Heart left ventricle (tissue), 16 donors: ENCODE results near the gene TUT4. TPM values are rescaled to one million over a fixed set of nuclear protein-coding genes. Genes with fewer than 3 reads are reported as not detected.

Experiments used
- ATAC-seq, 4 donors: fragments of 200-7000 bp; cut with Tn5 transposase; one replicate each; pipeline ENCODE4 v1.9.1; 2020 to 2022; ENCODE audit warnings: moderate library complexity in 4 of 4, mild to moderate bottlenecking in 3 of 4, moderate number of reproducible peaks in 1 of 4
- DNase-seq, 5 donors: peaks; one replicate each; pipeline ENCODE4 v3.0.0-alpha.2; 2020
- H3K27ac ChIP-seq, 12 donors: fragments of 200-600 bp; sonication (generic) in 4 of 12; one replicate each; pipeline versions ENCODE4 v1.5.0 to v1.8.0; 2016 to 2022; ENCODE audit warnings: mild to moderate bottlenecking in 2 of 12
- H3K27me3 ChIP-seq, 9 donors: fragments of 200-600 bp; sonication (generic) in 2 of 9; one replicate each; pipeline versions ENCODE4 v1.5.1 to v1.8.0; 2016 to 2022; ENCODE audit warnings: mild to moderate bottlenecking in 3 of 9
- H3K36me3 ChIP-seq, 9 donors: fragments of 200-600 bp; sonication (generic) in 2 of 9; one replicate each; pipeline versions ENCODE4 v1.5.0 to v1.8.0; 2018 to 2022; ENCODE audit warnings: mild to moderate bottlenecking in 2 of 9
- H3K4me1 ChIP-seq, 12 donors: fragments of 200-600 bp; sonication (generic) in 4 of 12; one replicate each; pipeline versions ENCODE4 v1.5.0 to v1.8.0; 2016 to 2022; ENCODE audit warnings: mild to moderate bottlenecking in 3 of 12
- H3K4me3 ChIP-seq, 12 donors: fragments of 200-600 bp; sonication (generic) in 4 of 12; one replicate each; pipeline versions ENCODE4 v1.5.0 to v1.8.0; 2017 to 2022; ENCODE audit warnings: mild to moderate bottlenecking in 9 of 12, moderate library complexity in 4 of 12
- H3K9me3 ChIP-seq, 12 donors: fragments of 200-600 bp; sonication (generic) in 4 of 12; one replicate each; pipeline versions ENCODE4 v1.5.0 to v1.8.0; 2016 to 2022; ENCODE audit warnings: mild to moderate bottlenecking in 1 of 12
- POLR2A ChIP-seq, 2 donors: fragments of 450-650 bp; IDR thresholded peaks; one replicate each; pipeline ENCODE4 v1.6.1; 2017; ENCODE audit warnings: antibody characterized with exemption in 2 of 2, mild to moderate bottlenecking in 2 of 2, moderate library complexity in 2 of 2
- WGBS, 4 donors: extraction: QIAGEN DNeasy Blood & Tissue Kit in 2 of 4; methylation state at CpG; one replicate each; pipeline versions ENCODE4 v1.1.5 to v1.1.7; 2013 to 2018; 5-methylcytosine and 5-hydroxymethylcytosine counted together
- intact Hi-C, 10 donors: fragments of 100-400 bp; cut with DNase I; formaldehyde crosslinking; loops; one replicate each; pipeline versions ENCODE4 v1.11.1 to v1.14.2; 2022
- polyA plus RNA-seq, 2 donors: library from polyadenylated mRNA; stranded (reverse); fragments of 200-250 nt; gene quantifications; one replicate each; pipeline ENCODE4 v1.2.3, GENCODE V29; 2013
- total RNA-seq, 9 donors: library from RNA; depleted of rRNA in 2 of 9; stranded (reverse); fragments of >200 nt in 2 of 9; fragmentation: NEBNext Ultra II Directional in 3 of 9; extraction: Animal tissue kit (Norgen Biotek cat#: 25700) in 3 of 9; gene quantifications; one replicate each; pipeline versions ENCODE4 v1.1.0 to v1.2.4, GENCODE V29; 2016 to 2023
- TF ChIP-seq, protein P1 (sequence below), 12 donors: fragments of 200-600 bp; sonication (generic) in 4 of 12; IDR thresholded peaks; one replicate each; pipeline versions ENCODE4 v1.5.0 to v1.8.0; 2018 to 2022; ENCODE audit warnings: antibody characterized with exemption in 12 of 12, mild to moderate bottlenecking in 5 of 12
- donor health status: ischemic (EF 13 %, LVEDD 7.1; RV severe dilation, severe dysfunction).
- donor health status: healthy with polysubstance abuse.
- donor health status: DM: no; HTN: yes; CAD: no.
- donor health status: DM: no; HTN: no; CAD: no.
- donor health status: ischemic (EF 25% LVEDD 6.9; RV normal size, moderate dysfunction).
- donor health status: ischemic (EF 25% LVEDD 5.7; RV mildly dilated, moderate dysfunction).
- donor health status: healthy.
- donor health status: DM: yes; HTN: yes; CAD: no.
- donor health status: ischemic (EF 35%, LVEDD 5.7; RV mildly dilated, moderate dysfunction).
- donor health status: nonischemic (EF 11% LVEDD 7.7; RV severe dilation, severe dysfunction).
- donor health status: DM: yes; HTN: yes; CAD: no.
- donor health status: PGD.
- donor health status: ischemic (EF 29% LVEDD 5.4; RV normal size, mild dysfunction).
- donor health status: nonischemic (EF 23%, LVEDD 6.1; RV moderate dilation, normal function).

The TUT4 gene
- total and polyA plus RNA-seq, 11 donors, result 14.8 to 43.8 (median 30.4) TPM

- no peak overlapping the region for H3K27ac ChIP-seq
- intact Hi-C loops, result no loop called here
- ATAC-seq, result no peak
- TF ChIP-seq POLR2A (IDR thresholded peaks at IDR 0.05), result no peak
- no peaks in the 10 kb centered on the region for H3K36me3 ChIP-seq
- peaks cover 0 to 18% (median 0%) of the 10 kb centered on the region in 12 donors for H3K9me3 ChIP-seq
- no peak overlapping the region for H3K4me3 ChIP-seq
- H3K4me1 ChIP-seq, result peaks cover 0 to 22% (median 0%) of the 10 kb centered on the region in 12 donors
- H3K27me3 ChIP-seq, result no peaks in the 10 kb centered on the region
- 98 to 100% (median 100%) methylated on average over 2 of the region's 2 CpGs for WGBS, 4 donors
- DNase-seq, result no peak
These were observed 17.7 kb downstream of the TUT4 start for GRCh38 chr1:52534928-52535764.

- peaks cover 0 to 22% (median 0%) of the 10 kb centered on the region in 12 donors for H3K4me1 ChIP-seq
- WGBS, 4 donors, result 92 to 96% (median 94%) methylated on average over 9 of the region's 9 CpGs
- intact Hi-C loops, result no loop called here
- no peak overlapping the region for H3K4me3 ChIP-seq
- DNase-seq, result no peak
- no peak overlapping the region for H3K27ac ChIP-seq
- TF ChIP-seq POLR2A (IDR thresholded peaks at IDR 0.05), result no peak
- no peaks in the 10 kb centered on the region for H3K36me3 ChIP-seq
- H3K9me3 ChIP-seq, result peaks cover 0 to 18% (median 0%) of the 10 kb centered on the region in 12 donors
- no peak for ATAC-seq
- no peaks in the 10 kb centered on the region for H3K27me3 ChIP-seq
These were observed 19.2 kb downstream of the TUT4 start for GRCh38 chr1:52533713-52534112.

- Histone ChIP-seq H3K4me3 (no peak overlapping the region), H3K4me1 (peaks cover 0 to 22% (median 0%) of the 10 kb centered on the region in 12 donors), H3K27ac (no peak overlapping the region), H3K9me3 (peaks cover 0 to 18% (median 0%) of the 10 kb centered on the region in 12 donors), H3K27me3 (no peaks in the 10 kb centered on the region), H3K36me3 (peaks cover 0 to 4% (median 3%) of the 10 kb centered on the region in 9 donors)
- 95 to 97% (median 96%) methylated on average over 2 of the region's 2 CpGs for WGBS, 4 donors
- no peak for ATAC-seq
- intact Hi-C loops, result no loop called here
- TF ChIP-seq, protein P1, sequence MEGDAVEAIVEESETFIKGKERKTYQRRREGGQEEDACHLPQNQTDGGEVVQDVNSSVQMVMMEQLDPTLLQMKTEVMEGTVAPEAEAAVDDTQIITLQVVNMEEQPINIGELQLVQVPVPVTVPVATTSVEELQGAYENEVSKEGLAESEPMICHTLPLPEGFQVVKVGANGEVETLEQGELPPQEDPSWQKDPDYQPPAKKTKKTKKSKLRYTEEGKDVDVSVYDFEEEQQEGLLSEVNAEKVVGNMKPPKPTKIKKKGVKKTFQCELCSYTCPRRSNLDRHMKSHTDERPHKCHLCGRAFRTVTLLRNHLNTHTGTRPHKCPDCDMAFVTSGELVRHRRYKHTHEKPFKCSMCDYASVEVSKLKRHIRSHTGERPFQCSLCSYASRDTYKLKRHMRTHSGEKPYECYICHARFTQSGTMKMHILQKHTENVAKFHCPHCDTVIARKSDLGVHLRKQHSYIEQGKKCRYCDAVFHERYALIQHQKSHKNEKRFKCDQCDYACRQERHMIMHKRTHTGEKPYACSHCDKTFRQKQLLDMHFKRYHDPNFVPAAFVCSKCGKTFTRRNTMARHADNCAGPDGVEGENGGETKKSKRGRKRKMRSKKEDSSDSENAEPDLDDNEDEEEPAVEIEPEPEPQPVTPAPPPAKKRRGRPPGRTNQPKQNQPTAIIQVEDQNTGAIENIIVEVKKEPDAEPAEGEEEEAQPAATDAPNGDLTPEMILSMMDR (IDR thresholded peaks at IDR 0.05), result no peak
- TF ChIP-seq POLR2A (IDR thresholded peaks at IDR 0.05), result no peak
- DNase-seq, result no peak
These were observed 20.1 kb downstream of the TUT4 start for GRCh38 chr1:52532731-52533327.

DNA sequence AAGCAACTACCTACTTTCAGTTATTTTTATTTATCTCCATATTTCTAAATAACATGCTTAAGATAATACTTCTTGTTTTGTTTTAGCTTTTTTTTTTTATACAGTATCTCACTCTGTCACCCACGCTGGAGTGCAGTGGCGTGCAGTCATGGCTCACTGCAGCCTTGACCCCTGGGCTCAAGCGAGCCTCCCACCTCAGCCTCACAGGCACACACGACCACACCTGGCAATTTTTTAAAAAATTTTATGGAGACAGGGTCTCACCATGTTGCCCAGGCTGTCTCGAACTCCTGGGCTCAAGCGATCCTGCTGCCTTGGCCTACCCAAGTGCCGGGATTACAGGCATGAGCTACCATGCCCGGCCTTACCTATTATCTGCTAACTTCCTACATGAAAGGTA, 20.6 kb downstream of the TUT4 start:
- H3K4me3 ChIP-seq, result no peak overlapping the region
- peaks cover 0 to 18% (median 0%) of the 10 kb centered on the region in 12 donors for H3K9me3 ChIP-seq
- H3K4me1 ChIP-seq, result peaks cover 0 to 22% (median 0%) of the 10 kb centered on the region in 12 donors
- H3K27me3 ChIP-seq, result no peaks in the 10 kb centered on the region
- peaks cover 0 to 10% (median 9%) of the 10 kb centered on the region in 9 donors for H3K36me3 ChIP-seq
- intact Hi-C loops, result no loop called here
- DNase-seq (no peak), ATAC-seq (no peak)
- H3K27ac ChIP-seq, result no peak overlapping the region
- WGBS, 4 donors, result 92 to 95% (median 94%) methylated on average over 8 of the region's 8 CpGs
- TF ChIP-seq POLR2A (IDR thresholded peaks at IDR 0.05), result no peak
- TF ChIP-seq, protein P1 (IDR thresholded peaks at IDR 0.05), result no peak

- 78 to 90% (median 85%) methylated on average over 3 of the region's 3 CpGs for WGBS, 4 donors
- TF ChIP-seq POLR2A (IDR thresholded peaks at IDR 0.05), result no peak
- TF ChIP-seq, protein P1 (IDR thresholded peaks at IDR 0.05), result no peak
- intact Hi-C loops, result no loop called here
These were observed 21.5 kb downstream of the TUT4 start for GRCh38 chr1:52531249-52531872.

More at GRCh38 chr1:52531249-52531872, 21.5 kb downstream of the TUT4 start:
- no peak overlapping the region for H3K4me3 ChIP-seq
- no peaks in the 10 kb centered on the region for H3K27me3 ChIP-seq
- DNase-seq (no peak), ATAC-seq (no peak)
- H3K4me1 ChIP-seq, result peaks cover 0 to 22% (median 0%) of the 10 kb centered on the region in 12 donors
- H3K36me3 ChIP-seq, result peaks cover 0 to 19% (median 13%) of the 10 kb centered on the region in 9 donors
- peaks cover 0 to 18% (median 0%) of the 10 kb centered on the region in 12 donors for H3K9me3 ChIP-seq
- no peak overlapping the region for H3K27ac ChIP-seq
